ENCODE measurements around the gene EP400. TPM values are rescaled to one million over a fixed set of nuclear protein-coding genes. Genes with fewer than 3 reads are reported as not detected.

The EP400 gene
- total RNA-seq, 1 experiment from 2014 or later: 60.5 TPM

DNA sequence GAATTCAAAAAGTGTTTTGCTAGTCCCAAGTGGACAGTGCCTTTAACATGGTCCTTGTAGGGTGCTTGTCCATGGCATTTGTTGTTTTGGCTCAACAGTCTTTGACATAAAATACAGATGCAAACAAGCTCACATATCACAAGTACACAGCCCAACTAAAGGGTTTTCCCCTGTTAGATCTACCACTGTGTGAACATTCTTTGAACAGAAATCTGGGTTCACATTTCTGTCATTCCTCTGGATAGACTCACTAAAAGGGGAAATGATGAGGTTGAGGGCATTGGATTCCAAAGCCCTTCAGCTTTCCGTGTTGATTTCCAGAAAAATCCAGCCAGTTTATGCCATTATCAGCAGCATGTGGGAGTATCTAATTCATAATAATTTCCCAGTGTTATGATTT is 54.1 kb downstream of the EP400 start:
- peaks cover 4% of the 10 kb centered on the region for H3K36me3 ChIP-seq (ENCODE audit: control insufficient read depth, insufficient read depth, low read length)

DNA sequence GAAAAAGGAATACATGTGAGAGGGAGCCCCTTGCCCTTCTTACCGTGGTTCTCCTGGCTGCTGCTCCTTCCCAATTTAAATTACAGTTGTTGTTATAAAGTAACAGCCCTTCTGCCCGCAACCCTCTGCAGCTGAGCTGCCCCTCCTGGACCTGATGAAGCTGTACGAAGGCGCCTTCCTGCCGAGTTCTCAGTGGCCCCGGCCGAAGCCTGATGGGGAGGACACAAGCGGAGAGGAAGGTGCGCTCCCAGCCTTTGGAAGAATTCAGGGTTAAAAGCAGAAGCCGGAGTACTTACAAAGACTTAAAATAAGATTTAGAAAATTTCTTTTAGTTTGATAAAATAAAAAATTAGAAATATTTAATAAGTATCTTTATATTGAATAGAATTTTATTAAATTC is 55.2 kb downstream of the EP400 start:
- no TSS peak for BruUV-seq (replicated peaks)
- DNase-seq: no peak
- POLR2A ChIA-PET: no interaction called here
- Histone ChIP-seq H3K9me3 (no peaks in the 10 kb centered on the region), H3K4me1 (no peaks in the 10 kb centered on the region), H3K4me3 (ENCODE audit: low read depth, low read length) (no peak overlapping the region), H3K27me3 (replicated peaks; ENCODE audit: control insufficient read depth, insufficient read depth, low read length) (no peaks in the 10 kb centered on the region), H3K36me3 (ENCODE audit: control insufficient read depth, insufficient read depth, low read length) (peaks cover 4% of the 10 kb centered on the region)
- Mint-ChIP-seq H3K27me3 (ENCODE audit: insufficient read depth, unreplicated experiment) (no peaks in the 10 kb centered on the region), H3K9me3 (ENCODE audit: unreplicated experiment) (no peaks in the 10 kb centered on the region), H3K4me3 (ENCODE audit: unreplicated experiment) (no peak overlapping the region), H3K36me3 (ENCODE audit: insufficient read depth, unreplicated experiment) (peaks cover 44% of the 10 kb centered on the region), H3K27ac (ENCODE audit: unreplicated experiment) (no peak overlapping the region), H3K4me1 (ENCODE audit: low read depth, unreplicated experiment) (peaks cover 12% of the 10 kb centered on the region)
- CTCF ChIA-PET: no interaction called here
- intact Hi-C loops (cut with micrococcal nuclease; ENCODE audit: unreplicated experiment): no loop called here
- TF ChIP-seq, protein P1, sequence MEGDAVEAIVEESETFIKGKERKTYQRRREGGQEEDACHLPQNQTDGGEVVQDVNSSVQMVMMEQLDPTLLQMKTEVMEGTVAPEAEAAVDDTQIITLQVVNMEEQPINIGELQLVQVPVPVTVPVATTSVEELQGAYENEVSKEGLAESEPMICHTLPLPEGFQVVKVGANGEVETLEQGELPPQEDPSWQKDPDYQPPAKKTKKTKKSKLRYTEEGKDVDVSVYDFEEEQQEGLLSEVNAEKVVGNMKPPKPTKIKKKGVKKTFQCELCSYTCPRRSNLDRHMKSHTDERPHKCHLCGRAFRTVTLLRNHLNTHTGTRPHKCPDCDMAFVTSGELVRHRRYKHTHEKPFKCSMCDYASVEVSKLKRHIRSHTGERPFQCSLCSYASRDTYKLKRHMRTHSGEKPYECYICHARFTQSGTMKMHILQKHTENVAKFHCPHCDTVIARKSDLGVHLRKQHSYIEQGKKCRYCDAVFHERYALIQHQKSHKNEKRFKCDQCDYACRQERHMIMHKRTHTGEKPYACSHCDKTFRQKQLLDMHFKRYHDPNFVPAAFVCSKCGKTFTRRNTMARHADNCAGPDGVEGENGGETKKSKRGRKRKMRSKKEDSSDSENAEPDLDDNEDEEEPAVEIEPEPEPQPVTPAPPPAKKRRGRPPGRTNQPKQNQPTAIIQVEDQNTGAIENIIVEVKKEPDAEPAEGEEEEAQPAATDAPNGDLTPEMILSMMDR (IDR thresholded peaks at IDR 0.05; ENCODE audit: insufficient read depth in 1 of 2, low read depth in 1 of 2, low read length in 1 of 2, severe bottlenecking in 1 of 2, unreplicated experiment in 1 of 2): no peak

More for the DNA sequence above, 54.1 kb downstream of the EP400 start:
- CTCF ChIA-PET: no interaction called here
- no peaks in the 10 kb centered on the region for H3K4me1 ChIP-seq
- H3K27me3 ChIP-seq (replicated peaks; ENCODE audit: control insufficient read depth, insufficient read depth, low read length): no peaks in the 10 kb centered on the region
- no peak overlapping the region for H3K4me3 ChIP-seq (ENCODE audit: low read depth, low read length)
- H3K9me3 ChIP-seq: no peaks in the 10 kb centered on the region
- POLR2A ChIA-PET: no interaction called here
- H3K36me3 Mint-ChIP-seq (ENCODE audit: insufficient read depth, unreplicated experiment): peaks cover 37% of the 10 kb centered on the region
- intact Hi-C loops (cut with micrococcal nuclease; ENCODE audit: unreplicated experiment): no loop called here
- no peak overlapping the region for H3K4me3 Mint-ChIP-seq (ENCODE audit: unreplicated experiment)
- no peak for DNase-seq
- H3K4me1 Mint-ChIP-seq (ENCODE audit: low read depth, unreplicated experiment): peaks cover 12% of the 10 kb centered on the region
- BruUV-seq (replicated peaks): no TSS peak
- H3K27ac Mint-ChIP-seq (ENCODE audit: unreplicated experiment): no peak overlapping the region
- H3K27me3 Mint-ChIP-seq (ENCODE audit: insufficient read depth, unreplicated experiment): no peaks in the 10 kb centered on the region
- TF ChIP-seq, protein P1 (IDR thresholded peaks at IDR 0.05; ENCODE audit: insufficient read depth in 1 of 2, low read depth in 1 of 2, low read length in 1 of 2, severe bottlenecking in 1 of 2, unreplicated experiment in 1 of 2): no peak
- H3K9me3 Mint-ChIP-seq (ENCODE audit: unreplicated experiment): no peaks in the 10 kb centered on the region

DNA sequence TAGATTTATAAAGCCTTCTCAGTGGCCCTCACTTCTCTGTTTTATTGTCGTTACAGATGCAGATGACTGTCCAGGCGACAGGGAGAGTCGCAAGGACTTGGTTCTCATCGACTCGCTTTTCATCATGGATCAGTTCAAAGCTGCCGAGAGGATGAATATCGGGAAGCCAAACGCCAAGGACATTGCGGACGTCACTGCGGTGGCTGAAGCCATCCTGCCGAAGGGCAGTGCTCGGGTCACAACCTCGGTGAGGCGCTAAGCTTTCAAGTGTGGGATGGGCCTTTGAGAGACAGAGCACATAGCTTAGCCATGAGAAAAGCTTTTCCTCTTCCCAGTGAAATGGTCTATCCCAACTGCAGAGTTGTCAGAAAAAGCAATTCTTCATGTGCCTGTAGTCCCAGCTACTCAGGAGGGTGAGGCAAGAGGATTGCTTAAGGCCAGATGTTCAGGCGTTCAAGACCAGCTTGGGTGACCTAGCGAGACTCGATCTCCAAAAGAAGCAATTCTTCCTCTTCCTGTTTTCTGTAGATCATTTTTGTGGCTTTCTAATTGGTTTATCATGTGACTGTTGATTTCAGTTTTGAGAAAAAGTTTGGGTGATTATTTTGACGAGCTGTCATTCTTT is 56.4 kb downstream of the EP400 start:
- DNase-seq: no peak
- no peaks in the 10 kb centered on the region for H3K27me3 Mint-ChIP-seq (ENCODE audit: insufficient read depth, unreplicated experiment)
- no peak overlapping the region for H3K4me3 Mint-ChIP-seq (ENCODE audit: unreplicated experiment)
- ChIA-PET POLR2A (no interaction called here), CTCF (no interaction called here)
- BruUV-seq (replicated peaks): no TSS peak
- Histone ChIP-seq H3K4me3 (ENCODE audit: low read depth, low read length) (no peak overlapping the region), H3K9me3 (no peaks in the 10 kb centered on the region), H3K36me3 (ENCODE audit: control insufficient read depth, insufficient read depth, low read length) (peaks cover 4% of the 10 kb centered on the region), H3K27me3 (replicated peaks; ENCODE audit: control insufficient read depth, insufficient read depth, low read length) (no peaks in the 10 kb centered on the region), H3K4me1 (no peaks in the 10 kb centered on the region)
- H3K9me3 Mint-ChIP-seq (ENCODE audit: unreplicated experiment): no peaks in the 10 kb centered on the region
- TF ChIP-seq, protein P1 (IDR thresholded peaks at IDR 0.05; ENCODE audit: insufficient read depth in 1 of 2, low read depth in 1 of 2, low read length in 1 of 2, severe bottlenecking in 1 of 2, unreplicated experiment in 1 of 2): no peak
- intact Hi-C loops (cut with micrococcal nuclease; ENCODE audit: unreplicated experiment): no loop called here
- H3K36me3 Mint-ChIP-seq (ENCODE audit: insufficient read depth, unreplicated experiment): peaks cover 43% of the 10 kb centered on the region
- H3K4me1 Mint-ChIP-seq (ENCODE audit: low read depth, unreplicated experiment): peaks cover 6% of the 10 kb centered on the region
- no peak overlapping the region for H3K27ac Mint-ChIP-seq (ENCODE audit: unreplicated experiment)

All from Caco-2 (cell line).